GM18909 (cell line): ENCODE measurements around the gene NRG2.

Experiments used
- ATAC-seq: cut with Tn5 transposase; IDR thresholded peaks from one replicate; pipeline ENCODE4 v1.9.1; 2021; ENCODE audit warnings: mild to moderate bottlenecking; ENCODE audit not compliant: unreplicated experiment, poor library complexity

NRG2 gene

DNA sequence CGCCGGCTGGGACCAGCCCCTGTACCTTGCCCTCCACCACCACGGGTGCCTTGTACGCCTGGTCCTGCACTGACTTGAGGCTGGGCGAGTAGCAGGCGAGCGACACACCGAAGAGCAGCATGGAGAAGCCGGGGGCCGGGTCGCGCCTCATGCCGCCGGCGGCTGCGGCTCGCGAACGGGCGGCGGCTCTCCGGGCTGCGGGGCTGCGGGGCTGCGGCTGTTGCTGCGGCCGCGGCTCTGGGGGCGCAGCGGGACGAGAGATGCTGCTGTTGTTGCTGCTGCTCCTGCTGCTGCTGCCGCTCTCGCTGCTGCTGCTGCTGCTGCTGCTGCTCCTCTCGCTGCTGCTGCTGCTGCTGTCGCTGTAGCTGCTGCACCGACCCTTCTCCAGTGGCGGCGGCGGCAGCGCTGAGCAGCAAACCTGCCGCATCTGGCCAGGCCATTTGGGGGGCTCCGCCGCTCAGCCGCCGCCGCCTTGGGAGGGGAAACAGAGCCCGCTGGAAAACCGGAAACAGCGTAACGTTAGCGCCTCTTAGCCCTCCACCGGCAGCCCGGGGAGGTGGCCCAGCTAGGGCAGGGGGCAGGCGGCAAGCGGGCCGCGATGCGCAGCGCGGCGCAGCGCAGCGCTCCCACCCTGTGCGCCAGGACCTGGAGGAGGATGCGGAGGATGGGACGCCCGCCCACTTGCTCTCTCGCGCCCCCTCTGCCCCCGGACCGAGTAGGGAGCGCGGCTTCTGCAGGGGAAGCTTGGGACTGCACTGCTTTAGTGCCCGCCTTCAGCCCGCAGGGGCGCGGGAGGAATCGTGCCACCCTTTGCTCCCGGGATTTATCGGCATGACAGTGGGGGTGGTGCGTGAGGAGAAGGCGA, at the start of gene NRG2:
TSS of gene NRG2 (minus strand) at position 657 of the 865 bp plus-strand sequence.
- ATAC-seq, result peak; percentile 74

GRCh38 chr5:140090251-140090650, 47.2 kb upstream of the NRG2 start:
- ATAC-seq, result no peak

DNA sequence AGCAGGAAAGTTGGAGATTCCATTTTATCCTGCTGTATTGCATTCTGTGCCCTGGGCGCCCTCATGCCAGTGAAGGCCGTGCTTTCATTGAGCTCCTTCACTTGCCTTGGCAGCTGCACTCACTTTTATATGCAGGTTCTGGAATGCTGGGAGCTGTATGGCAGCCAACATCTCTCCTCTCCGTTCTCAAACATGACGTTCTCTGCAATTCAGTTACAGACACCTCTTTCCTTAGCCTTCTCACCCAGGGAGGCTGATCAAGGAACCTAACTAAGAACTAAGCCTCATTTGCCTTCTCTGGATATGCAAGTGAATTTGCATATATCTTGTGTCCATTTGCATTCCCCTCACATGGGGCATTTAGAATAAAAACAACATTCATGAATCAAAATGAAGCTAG, 41.4 kb upstream of the NRG2 start:
- ATAC-seq, result no peak

DNA sequence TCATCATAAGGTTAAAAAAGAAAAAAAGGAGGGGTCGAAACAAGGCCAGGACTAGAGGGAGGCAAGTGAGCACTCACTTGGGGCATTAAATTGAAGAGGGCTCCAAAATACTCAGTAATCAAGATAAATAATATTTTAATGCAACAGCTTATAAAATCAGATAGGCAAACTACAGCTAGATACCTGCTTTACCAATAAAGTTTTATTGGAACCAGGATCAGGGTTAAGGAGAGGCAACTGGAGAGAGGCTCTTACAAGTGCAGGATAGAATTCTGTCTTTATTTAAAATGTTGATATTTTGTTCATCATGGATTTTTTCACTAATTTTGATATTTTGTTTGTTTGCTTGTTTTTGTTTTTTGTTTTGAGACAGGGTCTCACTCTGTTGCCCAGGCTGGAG, 40.6 kb upstream of the NRG2 start:
- no peak for ATAC-seq

- ATAC-seq, result no peak
Measured at GRCh38 chr5:140083120-140083519, 40.0 kb upstream of the NRG2 start.

GRCh38 chr5:140076788-140077187, 33.7 kb upstream of the NRG2 start:
- ATAC-seq, result no peak

- no peak for ATAC-seq
Measured at GRCh38 chr5:140076142-140076541, 33.0 kb upstream of the NRG2 start.

- ATAC-seq, result no peak
Measured at GRCh38 chr5:140075371-140075770, 32.3 kb upstream of the NRG2 start.

GRCh38 chr5:140073296-140073695, 30.2 kb upstream of the NRG2 start:
- no peak for ATAC-seq

GRCh38 chr5:140072812-140073211, 29.7 kb upstream of the NRG2 start:
- ATAC-seq, result no peak

GRCh38 chr5:140060816-140061215, 17.7 kb upstream of the NRG2 start:
- no peak for ATAC-seq

DNA sequence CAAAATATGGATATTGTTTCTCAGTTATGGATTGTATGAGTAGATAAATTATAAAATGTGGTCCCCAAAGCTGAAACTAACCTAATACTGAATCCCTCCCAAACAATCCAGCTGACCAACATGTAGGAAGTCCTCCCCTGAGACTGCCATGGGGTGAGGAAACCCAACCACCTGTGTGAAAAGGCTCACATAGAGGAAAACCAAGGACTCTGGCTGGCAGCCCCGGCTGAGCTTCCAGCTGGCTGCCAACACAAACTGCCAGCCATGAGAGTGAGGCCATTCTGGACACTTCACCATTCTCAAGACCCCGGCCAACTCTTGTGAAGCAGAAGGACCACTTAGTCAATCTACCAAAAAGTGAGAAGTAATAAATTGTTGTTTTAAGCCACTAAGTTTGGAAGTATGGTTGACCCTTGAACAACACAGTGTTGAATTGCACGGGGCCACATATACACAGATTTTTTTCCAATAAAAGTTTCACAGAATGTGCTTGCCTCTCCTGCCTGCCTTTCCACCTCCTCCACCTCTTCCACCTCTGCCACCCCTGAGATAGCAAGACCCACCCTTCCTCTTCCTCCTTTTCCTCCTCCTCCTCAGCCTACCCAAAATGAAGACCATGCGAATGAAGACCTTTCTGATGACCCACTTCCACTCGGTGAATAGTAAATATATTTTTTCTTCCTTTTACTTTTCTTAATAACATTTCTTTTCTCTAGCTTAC, 15.3 kb upstream of the NRG2 start:
- ATAC-seq, result no peak

GRCh38 chr5:140056880-140057279, 13.8 kb upstream of the NRG2 start:
- no peak for ATAC-seq

DNA sequence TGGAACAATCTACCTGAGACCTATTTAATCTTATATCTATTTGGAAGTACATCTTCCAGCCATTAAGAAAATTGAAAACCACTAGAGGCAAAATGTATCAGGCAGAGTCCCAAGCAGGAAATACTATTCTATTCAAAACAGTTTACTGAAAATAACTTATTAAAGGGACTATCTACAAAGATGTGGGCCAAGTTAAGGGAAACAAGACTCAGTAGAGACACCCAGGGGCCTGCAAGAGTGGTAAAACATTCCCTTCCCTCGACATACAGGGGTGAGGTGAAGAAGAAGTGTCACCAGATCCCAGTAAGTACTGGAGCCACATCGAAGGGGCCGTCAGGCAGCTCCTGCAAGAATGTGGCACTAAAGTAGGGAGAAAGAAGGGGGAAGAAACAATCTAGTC, 12.1 kb upstream of the NRG2 start:
- no peak for ATAC-seq

- ATAC-seq, result no peak
Measured at GRCh38 chr5:140054086-140054689, 11.1 kb upstream of the NRG2 start.

- no peak for ATAC-seq
Measured at GRCh38 chr5:140051950-140052349, 8.9 kb upstream of the NRG2 start.

DNA sequence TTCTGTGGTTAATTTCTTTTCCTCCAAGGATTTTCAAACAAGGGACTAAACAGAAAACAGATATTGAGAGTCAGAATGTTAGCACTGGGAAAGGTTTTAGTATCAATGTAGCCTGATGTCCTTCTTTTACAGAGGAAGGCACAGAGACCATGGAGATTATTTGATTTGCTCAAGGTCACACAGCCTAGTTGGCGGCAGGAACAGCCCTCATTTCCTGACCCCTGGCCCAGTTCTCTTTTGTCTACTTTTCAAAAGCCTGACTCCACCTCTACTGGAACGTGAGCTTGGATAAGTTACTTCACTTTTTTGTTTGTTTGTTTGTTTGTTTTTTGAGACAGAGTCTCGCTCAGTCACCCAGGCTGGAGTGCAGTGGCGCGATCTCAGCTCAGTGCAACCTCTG, 6.6 kb upstream of the NRG2 start:
- ATAC-seq, result no peak

- ATAC-seq, result no peak
Measured at GRCh38 chr5:140049205-140049604, 6.1 kb upstream of the NRG2 start.

DNA sequence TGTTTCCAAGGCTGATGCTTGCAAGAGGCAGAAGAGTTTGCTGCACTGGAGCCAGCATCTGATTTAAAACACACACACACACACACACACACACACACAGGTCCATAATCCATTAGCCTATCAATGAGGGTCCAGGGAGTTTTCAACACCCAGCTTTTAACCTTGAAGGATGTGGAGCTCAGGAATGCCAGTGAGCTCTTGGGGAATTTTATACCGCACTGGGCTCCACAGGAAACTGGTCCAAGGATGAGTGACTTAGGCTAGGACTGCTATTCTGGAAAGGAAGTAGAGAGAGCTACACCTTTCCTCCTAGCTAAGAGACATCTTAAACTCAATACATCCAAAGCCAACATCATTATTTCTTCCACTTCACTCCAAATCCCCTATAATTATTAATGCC, 942 bp upstream of the NRG2 start:
- no peak for ATAC-seq

DNA sequence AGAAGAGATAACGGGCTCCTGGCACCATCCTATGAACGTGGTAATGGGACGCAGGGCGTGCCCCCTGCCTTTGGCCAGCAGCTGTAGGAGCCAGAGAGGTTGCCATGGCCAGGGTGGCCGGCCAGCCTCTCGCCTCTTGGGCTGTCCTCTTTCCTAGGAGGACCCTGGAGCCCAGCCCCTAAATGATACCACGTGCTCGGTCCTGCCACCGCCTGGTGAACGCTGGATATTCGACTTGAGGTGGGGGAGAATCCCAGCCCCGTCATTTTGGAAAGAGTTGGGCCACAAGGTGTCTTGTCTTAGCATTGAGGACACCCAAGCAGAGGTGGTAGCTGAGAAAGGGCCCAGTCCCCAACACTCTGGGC, 391 bp upstream of the NRG2 start:
- ATAC-seq, result peak; percentile 13

DNA sequence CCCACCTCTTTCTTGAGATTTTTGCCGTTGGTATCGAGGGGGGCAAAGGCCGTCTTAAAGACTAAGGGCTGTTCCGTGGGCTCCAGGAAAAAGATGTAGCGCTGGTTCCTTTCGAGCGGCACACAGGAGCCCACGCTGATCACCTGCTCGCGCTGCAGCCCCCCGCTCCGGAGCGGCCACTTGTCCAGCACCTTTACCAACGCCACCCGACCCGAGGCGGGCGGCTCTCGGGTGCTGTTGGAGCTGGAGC, 781 bp downstream of the NRG2 start:
- no peak for ATAC-seq
